ENCODE data around the gene ZNF2. TPM values are rescaled to one million over a fixed set of nuclear protein-coding genes. Genes with fewer than 3 reads are reported as not detected.
A peak's percentile ranks its signal among the peaks of the same experiment; 100 is the strongest.

The ZNF2 gene
- total and polyA plus RNA-seq, 2 of the 13 experiments (the other 11 are each of a cell fraction or from before 2014, with no cell fraction given) = 4.3 to 6.1 TPM

GRCh38 chr2:95166065-95166763 is 605 bp downstream of the ZNF2 start (continued):
- TF ChIP-seq THAP8 (CRISPR knock-in tag; IDR thresholded peaks at IDR 0.05; ENCODE audit: borderline replicate concordance) = no peak
- TF ChIP-seq ZNF614 (CRISPR knock-in tag; IDR thresholded peaks at IDR 0.05; ENCODE audit: borderline replicate concordance) = 0 out of 2 replicates have a peak, but pooled peaks have one; percentile 3
- TF ChIP-seq ATAD3A (CRISPR knock-in tag; IDR thresholded peaks at IDR 0.05) = no peak
- TF ChIP-seq TOPORS (CRISPR knock-in tag; IDR thresholded peaks at IDR 0.05) = no peak
- no peak for TF ChIP-seq SRY (CRISPR knock-in tag; IDR thresholded peaks at IDR 0.05)
- TF ChIP-seq KLF15 (CRISPR knock-in tag; IDR thresholded peaks at IDR 0.05; ENCODE audit: borderline replicate concordance) = no peak
- no peak for TF ChIP-seq MED13 (CRISPR knock-in tag; IDR thresholded peaks at IDR 0.05)
- no peak for TF ChIP-seq MTF2 (CRISPR knock-in tag; IDR thresholded peaks at IDR 0.05; ENCODE audit: borderline replicate concordance)
- peak; percentile 96 for TF ChIP-seq ZMYM3 (CRISPR knock-in tag; IDR thresholded peaks at IDR 0.05)
- no peak for TF ChIP-seq BORCS8-MEF2B (CRISPR knock-in tag; IDR thresholded peaks at IDR 0.05)
- no peak for TF ChIP-seq ZNF253 (CRISPR knock-in tag; IDR thresholded peaks at IDR 0.05; ENCODE audit: borderline replicate concordance)
- no peak for TF ChIP-seq MNT (IDR thresholded peaks at IDR 0.05)
- TF ChIP-seq HNRNPL (IDR thresholded peaks at IDR 0.05; ENCODE audit: low read depth, low read length) = no peak
- no peak for TF ChIP-seq REXO4 (CRISPR knock-in tag; IDR thresholded peaks at IDR 0.05; ENCODE audit: borderline replicate concordance)
- TF ChIP-seq NPAS2 (CRISPR knock-in tag; IDR thresholded peaks at IDR 0.05; ENCODE audit: borderline replicate concordance) = no peak
- no peak for TF ChIP-seq CHD2 (IDR thresholded peaks at IDR 0.05; ENCODE audit: low read depth, low read length)
- no peak for TF ChIP-seq TBX2 (CRISPR knock-in tag; IDR thresholded peaks at IDR 0.05; ENCODE audit: borderline replicate concordance)
- 0 out of 2 replicates have a peak, but pooled peaks have one; percentile 58 for TF ChIP-seq MZF1 (CRISPR knock-in tag; IDR thresholded peaks at IDR 0.05; ENCODE audit: borderline replicate concordance)
- TF ChIP-seq FOXM1 (CRISPR knock-in tag; IDR thresholded peaks at IDR 0.05) = no peak; the same call in 1 of the 2 replicates
- no peak for TF ChIP-seq SAP130 (CRISPR knock-in tag; IDR thresholded peaks at IDR 0.05; ENCODE audit: low read depth)
- TF ChIP-seq ZNF674 (CRISPR knock-in tag; IDR thresholded peaks at IDR 0.05; ENCODE audit: low read depth) = no peak
- TF ChIP-seq NR3C1 (CRISPR knock-in tag; IDR thresholded peaks at IDR 0.05) = no peak
- TF ChIP-seq ZNF296 (CRISPR knock-in tag; conservative IDR thresholded peaks at IDR 0.05) = no peak
- no peak for TF ChIP-seq RORA (CRISPR knock-in tag; IDR thresholded peaks at IDR 0.05)
- peak; percentile 9 for TF ChIP-seq ASH2L (IDR thresholded peaks at IDR 0.05; ENCODE audit: insufficient read length, low read depth, low read length)
- TF ChIP-seq MYPOP (CRISPR knock-in tag; IDR thresholded peaks at IDR 0.05) = 0 out of 2 replicates have a peak, but pooled peaks have one; percentile 6
- TF ChIP-seq HNRNPK (IDR thresholded peaks at IDR 0.05; ENCODE audit: low read depth, low read length, poor library complexity, severe bottlenecking) = no peak
- TF ChIP-seq POGZ (CRISPR knock-in tag; IDR thresholded peaks at IDR 0.05) = no peak
- no peak for TF ChIP-seq ZNF431 (CRISPR knock-in tag; IDR thresholded peaks at IDR 0.05; ENCODE audit: borderline replicate concordance, low read depth)

All from HepG2 (cell line).